Measurements from ENCODE around the gene TSHZ2.
"Not testable (repeated sequence)": the region's sequence is repeated elsewhere in the genome, so short reads cannot be mapped to it uniquely, and the experiment has no call there.

The TSHZ2 gene

GRCh38 chr20:53385941-53386767, 414.0 kb downstream of the TSHZ2 start:
- no peak for DNase-seq (ENCODE audit: low spot score)

GRCh38 chr20:53387983-53388675, 416.0 kb downstream of the TSHZ2 start:
- no peak for DNase-seq (ENCODE audit: low spot score)

GRCh38 chr20:53389516-53390300, 417.6 kb downstream of the TSHZ2 start:
- no peak for DNase-seq (ENCODE audit: low spot score)

GRCh38 chr20:53390770-53391169, 418.6 kb downstream of the TSHZ2 start:
- no peak for DNase-seq (ENCODE audit: low spot score)

GRCh38 chr20:53394433-53394832, 422.3 kb downstream of the TSHZ2 start:
- no peak for DNase-seq (ENCODE audit: low spot score)

DNA sequence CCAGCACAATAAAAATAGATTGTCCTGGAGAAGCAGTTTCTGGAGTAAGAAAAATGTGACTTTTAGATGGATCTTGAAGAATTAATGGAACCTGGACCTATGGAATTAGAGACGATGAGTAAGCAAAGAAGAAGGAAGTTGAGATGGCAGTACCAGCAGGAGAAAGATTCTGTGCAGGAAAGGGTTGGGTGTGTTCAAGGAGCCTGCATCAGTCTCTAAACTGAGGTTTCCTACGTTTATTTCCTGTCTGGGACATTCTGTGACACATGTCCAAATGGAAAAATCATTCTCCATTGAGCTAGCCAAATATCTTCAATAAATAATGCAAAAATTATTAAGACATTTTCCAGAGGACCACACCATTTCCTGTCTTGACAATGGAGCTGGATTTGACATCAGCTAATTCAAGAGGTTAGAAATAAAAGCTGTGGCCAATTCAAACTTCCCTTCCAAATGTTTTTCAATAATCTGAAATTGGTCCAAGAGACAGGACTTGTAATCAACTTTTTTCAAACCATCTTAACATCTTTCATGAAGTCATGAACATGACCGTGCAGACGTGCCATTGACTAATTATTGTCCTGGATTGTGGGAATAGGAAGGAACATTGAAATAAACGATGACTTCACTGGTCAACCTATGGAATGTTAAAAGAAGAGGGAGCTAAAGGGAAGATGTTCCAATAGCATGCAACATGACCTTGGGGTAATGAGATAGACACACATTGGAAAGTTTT, 423.2 kb downstream of the TSHZ2 start:
- no peak for DNase-seq (ENCODE audit: low spot score)

GRCh38 chr20:53399083-53399482, 426.9 kb downstream of the TSHZ2 start:
- DNase-seq (ENCODE audit: low spot score): no peak

DNA sequence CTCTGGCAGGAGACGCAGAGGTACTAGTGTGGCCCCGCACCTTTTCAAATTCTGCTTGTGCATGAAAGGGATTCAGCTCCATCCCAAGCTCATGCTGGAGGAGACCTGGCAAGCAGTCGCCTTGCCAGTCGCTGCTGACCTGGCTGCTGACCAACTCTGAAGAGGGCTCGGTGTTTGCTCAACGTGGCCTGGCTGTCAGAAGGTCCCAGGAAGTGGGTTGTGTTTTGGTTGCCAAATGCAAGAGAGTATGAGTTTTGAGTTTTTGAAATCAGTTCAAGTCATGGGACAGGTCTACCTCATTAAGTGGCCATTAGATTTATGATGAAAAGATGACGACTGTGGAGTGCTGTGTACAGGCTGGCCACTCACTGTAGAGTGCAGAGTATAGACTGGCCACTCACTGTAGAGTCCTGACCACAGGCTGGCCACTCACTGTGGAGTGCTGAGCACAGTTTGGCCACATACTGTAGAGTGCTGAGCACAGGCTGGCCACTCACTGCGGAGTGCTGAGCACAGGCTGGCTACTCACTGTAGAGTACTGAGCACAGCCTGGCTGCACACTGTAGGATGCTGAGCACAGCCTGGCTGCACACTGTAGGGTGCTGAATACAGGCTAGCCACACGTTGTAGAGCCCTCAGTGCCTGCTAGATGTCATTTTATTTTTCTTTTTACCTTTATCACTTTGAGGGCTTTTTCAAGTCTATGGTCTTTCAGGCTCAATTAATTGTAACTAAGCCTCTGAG, 427.6 kb downstream of the TSHZ2 start:
- no peak for DNase-seq (ENCODE audit: low spot score)

GRCh38 chr20:53402233-53403005, 430.3 kb downstream of the TSHZ2 start:
- DNase-seq (ENCODE audit: low spot score): no peak

DNA sequence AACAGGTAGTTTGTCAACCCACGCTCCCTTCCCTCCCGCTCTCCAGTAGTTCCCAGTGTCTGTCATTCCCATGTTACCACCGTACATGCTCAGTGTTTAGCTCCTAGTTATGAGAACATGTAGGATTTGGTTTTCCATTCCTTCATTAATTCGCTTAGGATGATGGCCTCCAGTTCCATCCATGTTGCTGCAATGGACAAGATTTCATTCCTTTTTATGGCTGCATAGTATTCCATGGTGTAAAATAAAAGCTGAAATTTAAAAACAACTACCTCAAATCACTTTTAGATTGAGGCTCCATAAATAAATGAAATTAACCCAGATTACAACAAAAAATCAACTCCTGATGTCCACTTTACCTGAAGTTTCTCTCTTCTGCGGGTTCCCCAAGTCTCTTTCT, 430.9 kb downstream of the TSHZ2 start:
- no peak for DNase-seq (ENCODE audit: low spot score)

DNA sequence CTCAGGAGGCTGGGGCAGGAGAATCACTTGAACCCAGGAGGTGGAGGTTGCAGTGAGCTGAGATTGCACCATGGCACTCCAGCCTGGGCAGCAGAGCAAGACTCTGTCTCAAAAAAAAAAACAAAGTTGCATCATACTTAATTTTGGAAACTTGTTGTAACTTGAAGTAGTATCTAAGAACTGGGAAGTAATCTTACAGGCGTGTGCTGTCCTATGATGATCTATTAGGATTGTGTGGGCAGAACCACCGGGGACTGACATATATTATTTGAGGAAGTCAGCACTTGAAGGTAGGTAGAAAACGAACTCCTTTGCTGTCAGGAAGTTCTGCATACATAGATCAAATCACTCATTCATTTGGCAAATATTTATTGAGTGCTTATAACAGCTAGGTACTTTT, 433.0 kb downstream of the TSHZ2 start:
- DNase-seq (ENCODE audit: low spot score): no peak

- no peak for DNase-seq (ENCODE audit: low spot score)
These were observed 434.4 kb downstream of the TSHZ2 start for GRCh38 chr20:53406580-53406979.

DNA sequence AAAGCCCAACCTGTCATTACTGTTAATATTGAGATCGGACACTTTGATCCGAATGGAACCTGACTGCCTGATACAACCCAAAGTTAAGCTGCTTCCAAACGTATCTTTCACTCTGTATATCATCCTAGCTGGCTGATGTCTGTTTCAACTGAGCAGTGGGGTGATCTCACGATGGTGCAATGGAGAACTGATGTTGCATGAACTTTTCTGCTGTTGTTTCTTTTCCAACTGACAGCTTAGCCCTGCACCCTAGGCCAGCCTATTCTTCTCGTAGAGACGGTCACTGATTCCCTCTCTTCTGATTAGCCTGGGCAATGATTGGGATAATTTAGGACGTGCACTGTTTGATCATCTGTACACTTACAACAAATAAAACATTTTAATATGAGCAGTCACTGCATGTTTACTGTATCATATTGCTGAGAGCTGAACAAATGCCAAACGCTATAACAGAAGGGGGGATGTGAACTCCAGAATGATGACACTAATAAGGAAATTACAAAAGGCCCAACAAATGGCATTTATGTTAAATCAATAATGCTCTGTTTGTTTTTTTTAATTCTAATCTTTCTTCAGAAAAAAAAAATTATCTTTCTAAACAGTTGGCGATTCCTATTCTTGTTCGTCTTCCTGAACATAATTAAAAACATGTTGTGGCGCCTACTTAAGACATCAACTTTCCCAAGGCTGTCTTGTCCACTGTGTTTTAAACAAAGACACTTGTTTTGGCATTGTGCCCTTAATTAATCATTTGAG, 436.7 kb downstream of the TSHZ2 start:
- no peak for DNase-seq (ENCODE audit: low spot score)

- no peak for DNase-seq (ENCODE audit: low spot score)
These were observed 437.2 kb downstream of the TSHZ2 start for GRCh38 chr20:53409447-53409717.

- no peak for DNase-seq (ENCODE audit: low spot score)
These were observed 439.0 kb downstream of the TSHZ2 start for GRCh38 chr20:53411129-53411528.

- no peak for DNase-seq (ENCODE audit: low spot score)
These were observed 439.7 kb downstream of the TSHZ2 start for GRCh38 chr20:53411891-53412290.

GRCh38 chr20:53412577-53413185, 440.5 kb downstream of the TSHZ2 start:
- DNase-seq (ENCODE audit: low spot score): no peak

GRCh38 chr20:53413186-53413631, 441.1 kb downstream of the TSHZ2 start:
- peak; percentile 57 for DNase-seq (ENCODE audit: low spot score)

GRCh38 chr20:53413845-53414244, 441.7 kb downstream of the TSHZ2 start:
- DNase-seq (ENCODE audit: low spot score): not testable (repeated sequence)

Measured in D341Med (cell line).